ENCODE results near the gene GINS2. TPM values are rescaled to one million over a fixed set of nuclear protein-coding genes. Genes with fewer than 3 reads are reported as not detected.

GINS2 gene
- total and polyA plus RNA-seq, 4 donors = 1.6 to 3.1 (median 2.4) TPM

DNA sequence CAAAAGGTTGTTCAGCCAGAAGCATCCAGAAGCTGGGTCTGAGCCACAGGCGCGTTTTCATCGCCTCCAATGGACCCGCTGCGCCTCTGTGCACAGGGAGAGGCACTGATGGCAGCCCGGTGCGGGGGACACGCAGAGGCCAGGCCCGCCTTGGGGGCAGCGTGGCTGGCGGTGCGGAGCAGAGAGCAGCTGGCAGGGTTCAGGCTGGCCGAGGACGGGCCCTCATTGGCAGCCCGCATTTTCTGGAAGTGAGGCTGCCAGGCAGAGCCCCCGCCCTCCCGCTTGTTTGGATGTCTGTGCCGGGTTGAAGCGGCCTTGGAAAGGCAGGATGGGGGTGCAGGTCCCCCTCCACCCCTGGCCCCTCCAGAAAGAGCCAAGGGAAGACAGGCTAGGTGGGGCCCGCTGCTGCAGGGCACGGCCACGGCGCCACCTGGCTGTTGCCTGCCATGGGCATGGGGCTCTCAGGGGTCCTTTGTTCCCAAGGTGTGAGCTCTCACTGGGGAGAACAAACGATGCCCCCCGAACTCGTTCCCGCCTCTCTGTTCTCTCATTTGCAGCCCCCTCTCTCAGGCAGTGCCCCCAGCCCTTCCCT is 56.9 kb downstream of the GINS2 start:
- Histone ChIP-seq H3K9me3 (ENCODE audit: control insufficient read depth in 4 of 4, insufficient read depth in 3 of 4, low read length in 3 of 4) (peaks cover 0 to 8% (median 0%) of the 10 kb centered on the region in 4 donors), H3K36me3 (ENCODE audit: control insufficient read depth in 4 of 4, insufficient read depth in 4 of 4, low read length in 4 of 4) (peaks cover 0 to 27% (median 4%) of the 10 kb centered on the region in 4 donors), H3K27me3 (ENCODE audit: control insufficient read depth in 3 of 3, insufficient read depth in 3 of 3, low read length in 2 of 3) (no peaks in the 10 kb centered on the region), H3K9ac (ENCODE audit: insufficient read depth in 1 of 2, low read length in 2 of 2) (no peak overlapping the region), H3K4me3 (no peak overlapping the region), H3K27ac (ENCODE audit: low read depth in 1 of 2, low read length in 1 of 2) (no peak overlapping the region), H3K4me1 (ENCODE audit: control insufficient read depth in 5 of 5, insufficient read depth in 5 of 5, low read length in 5 of 5) (peaks cover 0 to 18% (median 12%) of the 10 kb centered on the region in 5 donors)
- WGBS, 2 donors = 87 to 91% methylated on average over 27 of the region's 27 CpGs
- ATAC-seq (ENCODE audit: insufficient read depth, low FRiP score) (no peak), DNase-seq (no peak)
- TF ChIP-seq CTCF (IDR thresholded peaks at IDR 0.05; ENCODE audit: control extremely low read depth, extremely low read depth) = no peak

GRCh38 chr16:85631230-85631629 is 57.5 kb downstream of the GINS2 start:
- Histone ChIP-seq H3K27me3 (ENCODE audit: control insufficient read depth in 3 of 3, insufficient read depth in 3 of 3, low read length in 2 of 3) (no peaks in the 10 kb centered on the region), H3K4me3 (no peak overlapping the region), H3K36me3 (ENCODE audit: control insufficient read depth in 4 of 4, insufficient read depth in 4 of 4, low read length in 4 of 4) (peaks cover 0 to 24% (median 4%) of the 10 kb centered on the region in 4 donors), H3K9ac (ENCODE audit: insufficient read depth in 1 of 2, low read length in 2 of 2) (no peak overlapping the region), H3K4me1 (ENCODE audit: control insufficient read depth in 5 of 5, insufficient read depth in 5 of 5, low read length in 5 of 5) (peaks cover 0 to 21% (median 19%) of the 10 kb centered on the region in 5 donors), H3K27ac (ENCODE audit: low read depth in 1 of 2, low read length in 1 of 2) (no peak overlapping the region), H3K9me3 (ENCODE audit: control insufficient read depth in 4 of 4, insufficient read depth in 3 of 4, low read length in 3 of 4) (peaks cover 0 to 8% (median 0%) of the 10 kb centered on the region in 4 donors)
- WGBS, 2 donors = 92 to 95% methylated on average over 11 of the region's 11 CpGs
- DNase-seq (no peak), ATAC-seq (ENCODE audit: insufficient read depth, low FRiP score) (no peak)
- TF ChIP-seq CTCF (IDR thresholded peaks at IDR 0.05; ENCODE audit: control extremely low read depth, extremely low read depth) = no peak

GRCh38 chr16:85629853-85630252 is 58.9 kb downstream of the GINS2 start:
- DNase-seq (no peak), ATAC-seq (ENCODE audit: insufficient read depth, low FRiP score) (no peak)
- WGBS, 2 donors = 97 to 98% methylated on average over 5 of the region's 5 CpGs
- TF ChIP-seq CTCF (IDR thresholded peaks at IDR 0.05; ENCODE audit: control extremely low read depth, extremely low read depth) = no peak
- Histone ChIP-seq H3K4me3 (no peak overlapping the region), H3K27me3 (ENCODE audit: control insufficient read depth in 3 of 3, insufficient read depth in 3 of 3, low read length in 2 of 3) (no peaks in the 10 kb centered on the region), H3K9me3 (ENCODE audit: control insufficient read depth in 4 of 4, insufficient read depth in 3 of 4, low read length in 3 of 4) (peaks cover 0 to 8% (median 0%) of the 10 kb centered on the region in 4 donors), H3K9ac (ENCODE audit: insufficient read depth in 1 of 2, low read length in 2 of 2) (no peak overlapping the region), H3K27ac (ENCODE audit: low read depth in 1 of 2, low read length in 1 of 2) (no peak overlapping the region), H3K36me3 (ENCODE audit: control insufficient read depth in 4 of 4, insufficient read depth in 4 of 4, low read length in 4 of 4) (peaks cover 0 to 16% (median 2%) of the 10 kb centered on the region in 4 donors), H3K4me1 (ENCODE audit: control insufficient read depth in 5 of 5, insufficient read depth in 5 of 5, low read length in 5 of 5) (peaks cover 0 to 33% (median 30%) of the 10 kb centered on the region in 5 donors)
